Memory B cell (primary cell): ENCODE results near the gene CX3CR1.
A peak's percentile ranks its signal among the peaks of the same experiment; 100 is the strongest.
"Not testable (repeated sequence)": the region's sequence is repeated elsewhere in the genome, so short reads cannot be mapped to it uniquely, and the experiment has no call there.

Experiments used
- ATAC-seq: fragments of 150-1000 bp; cut with Tn5 transposase; 2 replicates; pipeline ENCODE4 v1.10.0; 2021; ENCODE audit warnings: low read depth, mild to moderate bottlenecking, moderate library complexity
- DNase-seq, 2 donors: peaks; one replicate each; pipeline ENCODE4 v3.0.0; 2022; ENCODE audit warnings: low spot score in 2 of 2
- H3K27ac Mint-ChIP-seq: one replicate; pipeline ENCODE4 v1.8.0; 2022; ENCODE audit warnings: mild to moderate bottlenecking, moderate library complexity, mixed read lengths
- H3K27me3 Mint-ChIP-seq: one replicate; pipeline ENCODE4 v1.8.0; 2022; ENCODE audit warnings: mixed read lengths
- H3K36me3 Mint-ChIP-seq: one replicate; pipeline ENCODE4 v1.8.0; 2022; ENCODE audit warnings: mild to moderate bottlenecking, mixed read lengths
- H3K4me1 Mint-ChIP-seq: one replicate; pipeline ENCODE4 v1.8.0; 2022; ENCODE audit warnings: mixed read lengths
- H3K4me3 Mint-ChIP-seq: one replicate; pipeline ENCODE4 v1.8.0; 2022; ENCODE audit warnings: mild to moderate bottlenecking, moderate library complexity, mixed read lengths
- H3K9me3 Mint-ChIP-seq: one replicate; pipeline ENCODE4 v1.8.0; 2022; ENCODE audit warnings: mixed read lengths

The CX3CR1 gene

DNA sequence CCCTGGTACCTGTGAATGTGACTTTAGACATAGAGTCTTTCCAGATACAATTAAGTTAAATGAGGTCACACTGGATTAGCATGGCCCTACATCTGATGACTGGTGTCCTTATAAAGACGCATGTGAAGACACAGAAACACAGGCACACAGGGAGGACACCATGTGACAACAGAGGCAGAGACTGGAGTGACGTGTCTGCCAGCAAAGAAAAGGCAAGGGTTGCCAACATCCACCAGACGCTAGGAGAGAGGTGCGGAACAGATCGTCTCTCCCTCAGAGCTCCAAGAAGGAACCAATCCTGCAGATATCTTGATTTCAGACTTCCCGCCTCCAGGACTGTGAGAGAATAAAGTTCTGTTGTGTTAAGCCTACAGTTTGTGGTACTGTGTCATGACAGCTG is 42.8 kb downstream of the CX3CR1 start:
- no peak for ATAC-seq
- Mint-ChIP-seq H3K4me3 (no peak overlapping the region), H3K4me1 (peaks cover 23% of the 10 kb centered on the region), H3K27me3 (peaks cover 10% of the 10 kb centered on the region), H3K36me3 (no peaks in the 10 kb centered on the region), H3K27ac (no peak overlapping the region), H3K9me3 (no peaks in the 10 kb centered on the region)
- no peak for DNase-seq

DNA sequence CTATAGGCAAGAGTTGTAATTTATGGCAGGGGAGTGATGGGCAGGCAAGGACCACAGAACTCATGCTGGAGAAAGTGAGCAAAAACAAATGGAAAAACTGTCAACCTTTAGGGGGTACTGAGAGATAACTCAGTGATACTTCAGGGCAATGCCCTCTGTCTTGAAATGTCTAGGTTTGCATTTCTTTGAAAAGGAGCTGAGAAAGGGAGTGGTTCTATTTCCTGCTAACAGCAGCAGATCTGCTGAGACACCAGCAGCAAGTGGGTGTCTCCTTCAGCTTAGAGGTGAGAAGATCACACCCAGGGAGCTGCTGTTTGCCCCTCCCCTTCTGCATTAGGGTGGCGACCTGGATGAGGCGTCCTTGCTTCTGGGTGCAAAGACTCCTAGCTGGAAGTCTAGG is 45.2 kb downstream of the CX3CR1 start:
- Mint-ChIP-seq H3K27me3 (peaks cover 8% of the 10 kb centered on the region), H3K4me1 (peaks cover 25% of the 10 kb centered on the region), H3K4me3 (no peak overlapping the region), H3K9me3 (no peaks in the 10 kb centered on the region), H3K27ac (no peak overlapping the region), H3K36me3 (no peaks in the 10 kb centered on the region)
- DNase-seq: no peak
- peak; percentile 57 for ATAC-seq

DNA sequence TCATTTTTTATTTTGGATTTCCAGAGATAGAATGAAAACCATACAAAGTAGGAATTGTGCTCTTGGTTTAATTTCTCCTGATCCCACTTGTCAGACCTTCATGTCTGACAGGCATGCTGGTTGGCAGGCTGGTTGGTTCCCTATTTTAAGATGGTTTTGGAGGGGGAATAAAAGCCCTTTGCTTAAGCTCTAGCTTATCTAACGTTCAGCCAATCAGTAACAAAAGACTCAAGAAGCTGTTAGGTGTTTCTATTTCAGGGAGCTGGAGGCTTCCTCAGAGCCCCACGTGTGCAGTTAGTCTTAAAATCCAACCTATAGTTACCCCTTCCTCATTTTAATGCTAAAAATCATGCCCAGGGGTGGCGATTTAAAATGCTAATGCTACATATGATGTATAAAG is 47.0 kb downstream of the CX3CR1 start:
- Mint-ChIP-seq H3K9me3 (no peaks in the 10 kb centered on the region), H3K27me3 (peaks cover 7% of the 10 kb centered on the region), H3K36me3 (no peaks in the 10 kb centered on the region), H3K4me1 (peaks cover 25% of the 10 kb centered on the region), H3K4me3 (no peak overlapping the region), H3K27ac (no peak overlapping the region)
- no peak for DNase-seq
- ATAC-seq: no peak

GRCh38 chr3:39230453-39230852 is 49.4 kb downstream of the CX3CR1 start:
- no peak for ATAC-seq
- Mint-ChIP-seq H3K4me1 (peaks cover 30% of the 10 kb centered on the region), H3K9me3 (no peaks in the 10 kb centered on the region), H3K27me3 (peaks cover 7% of the 10 kb centered on the region), H3K4me3 (no peak overlapping the region), H3K36me3 (no peaks in the 10 kb centered on the region), H3K27ac (no peak overlapping the region)
- no peak for DNase-seq

DNA sequence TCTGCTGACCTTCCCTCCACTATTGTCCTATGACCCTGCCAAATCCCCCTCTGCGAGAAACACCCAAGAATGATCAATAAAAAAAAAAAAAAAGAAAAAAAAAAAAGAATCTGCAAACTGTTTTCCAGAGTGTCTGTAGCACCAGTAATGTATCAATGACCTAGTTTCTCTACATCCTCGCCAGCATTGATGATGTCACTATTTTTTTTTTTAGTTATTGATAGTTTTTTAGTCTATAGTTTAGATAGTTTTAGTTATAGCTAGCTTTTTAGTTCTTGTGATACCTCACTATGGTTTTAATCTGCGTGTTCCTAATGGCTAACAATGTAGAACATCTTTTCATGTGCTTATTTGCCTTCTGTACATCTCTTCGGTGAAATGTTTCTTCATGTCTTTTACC is 51.3 kb downstream of the CX3CR1 start:
- Mint-ChIP-seq H3K27me3 (peaks cover 5% of the 10 kb centered on the region), H3K4me1 (peaks cover 21% of the 10 kb centered on the region)

DNA sequence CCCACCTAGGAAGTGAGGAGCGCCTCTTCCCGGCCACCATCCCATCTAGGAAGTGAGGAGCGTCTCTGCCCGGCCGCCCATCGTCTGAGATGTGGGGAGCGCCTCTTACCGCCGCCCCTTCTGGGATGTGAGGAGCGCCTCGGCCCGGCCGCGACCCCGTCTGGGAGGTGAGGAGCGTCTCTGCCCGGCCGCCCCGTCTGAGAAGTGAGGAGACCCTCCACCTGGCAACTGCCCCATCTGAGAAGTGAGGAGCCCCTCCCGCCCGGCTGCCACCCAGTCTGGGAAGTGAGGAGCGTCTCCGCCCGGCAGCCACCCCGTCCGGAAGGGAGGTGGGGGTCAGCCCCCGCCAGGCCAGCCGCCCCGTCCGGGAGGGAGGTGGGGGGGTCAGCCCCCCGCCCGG is 52.2 kb downstream of the CX3CR1 start:
- not testable (repeated sequence) for H3K4me3 Mint-ChIP-seq, H3K27ac Mint-ChIP-seq, ATAC-seq, H3K9me3 Mint-ChIP-seq, H3K36me3 Mint-ChIP-seq, DNase-seq, H3K27me3 Mint-ChIP-seq
- H3K4me1 Mint-ChIP-seq: peaks cover 14% of the 10 kb centered on the region

More for the DNA sequence above, 51.3 kb downstream of the CX3CR1 start:
- no peaks in the 10 kb centered on the region for H3K9me3 Mint-ChIP-seq
- no peak for ATAC-seq
- H3K27ac Mint-ChIP-seq: no peak overlapping the region
- H3K4me3 Mint-ChIP-seq: no peak overlapping the region
- no peak for DNase-seq
- no peaks in the 10 kb centered on the region for H3K36me3 Mint-ChIP-seq

DNA sequence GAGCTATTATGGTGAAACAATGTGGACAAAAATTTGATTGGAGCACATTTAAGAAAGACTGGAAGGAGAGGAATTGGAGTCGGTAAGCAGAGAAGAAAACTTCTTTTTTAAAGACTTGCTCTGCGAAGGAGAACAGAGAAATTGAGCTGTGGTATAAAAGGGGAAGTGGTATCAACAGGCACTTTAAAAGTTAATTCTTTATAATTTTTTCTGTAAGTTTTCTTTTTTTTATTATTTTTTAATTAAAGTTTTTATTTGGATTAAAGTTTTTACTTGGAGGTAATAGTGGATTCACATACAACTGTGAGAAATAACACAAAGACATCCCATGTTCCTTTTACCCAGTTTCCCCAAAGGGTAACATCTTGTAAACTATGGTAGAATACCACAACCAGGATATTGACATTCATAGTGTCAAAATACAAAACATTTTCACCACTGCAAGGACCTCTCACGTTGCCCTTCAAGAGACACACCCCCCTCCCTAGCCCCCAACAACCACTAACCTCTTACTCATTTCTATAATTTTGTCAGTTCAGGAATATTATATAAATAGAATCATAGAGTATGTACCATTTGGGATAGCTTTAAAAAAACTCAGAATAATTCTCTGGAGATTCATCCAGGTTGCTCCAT is 53.6 kb downstream of the CX3CR1 start:
- no peaks in the 10 kb centered on the region for H3K36me3 Mint-ChIP-seq
- H3K9me3 Mint-ChIP-seq: no peaks in the 10 kb centered on the region
- peaks cover 10% of the 10 kb centered on the region for H3K4me1 Mint-ChIP-seq
- H3K4me3 Mint-ChIP-seq: no peak overlapping the region
- DNase-seq (no peak), ATAC-seq (peak; percentile 53)
- peaks cover 2% of the 10 kb centered on the region for H3K27me3 Mint-ChIP-seq
- H3K27ac Mint-ChIP-seq: no peak overlapping the region

GRCh38 chr3:39224288-39224687 is 55.5 kb downstream of the CX3CR1 start:
- peaks cover 15% of the 10 kb centered on the region for H3K4me1 Mint-ChIP-seq

GRCh38 chr3:39222939-39223338 is 56.9 kb downstream of the CX3CR1 start:
- Mint-ChIP-seq H3K27me3 (peaks cover 4% of the 10 kb centered on the region), H3K9me3 (no peaks in the 10 kb centered on the region), H3K27ac (no peak overlapping the region), H3K36me3 (no peaks in the 10 kb centered on the region), H3K4me3 (no peak overlapping the region), H3K4me1 (peaks cover 15% of the 10 kb centered on the region)
- ATAC-seq: no peak
- DNase-seq: no peak

More at GRCh38 chr3:39224288-39224687, 55.5 kb downstream of the CX3CR1 start:
- Mint-ChIP-seq H3K4me3 (no peak overlapping the region), H3K36me3 (no peaks in the 10 kb centered on the region), H3K9me3 (no peaks in the 10 kb centered on the region), H3K27ac (no peak overlapping the region), H3K27me3 (peaks cover 2% of the 10 kb centered on the region)
- ATAC-seq: no peak
- no peak for DNase-seq

- H3K27me3 Mint-ChIP-seq: peaks cover 6% of the 10 kb centered on the region
- H3K4me1 Mint-ChIP-seq: peaks cover 16% of the 10 kb centered on the region
- no peak overlapping the region for H3K27ac Mint-ChIP-seq
- no peaks in the 10 kb centered on the region for H3K36me3 Mint-ChIP-seq
- H3K4me3 Mint-ChIP-seq: no peak overlapping the region
- H3K9me3 Mint-ChIP-seq: no peaks in the 10 kb centered on the region
- ATAC-seq (no peak), DNase-seq (no peak)
These were observed 57.4 kb downstream of the CX3CR1 start for GRCh38 chr3:39222462-39222861.

DNA sequence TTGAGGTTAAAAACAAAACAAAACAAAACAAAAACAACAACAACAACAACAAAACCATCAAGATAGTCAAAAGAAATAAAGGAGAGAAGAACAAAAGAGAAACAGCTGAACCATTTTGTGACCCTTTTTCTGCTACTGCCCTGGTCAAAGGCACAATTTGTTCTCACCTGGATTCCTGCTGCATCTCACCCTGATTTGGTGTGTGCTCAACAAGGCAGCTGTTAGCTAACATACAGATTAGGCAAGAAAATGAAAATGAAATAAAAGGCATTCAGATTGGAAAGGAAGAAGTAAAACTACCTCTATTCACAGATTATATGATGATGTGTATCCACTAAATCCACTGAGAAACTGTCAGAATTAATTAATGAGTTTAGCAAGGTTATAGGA is 58.7 kb downstream of the CX3CR1 start:
- Mint-ChIP-seq H3K4me1 (peaks cover 28% of the 10 kb centered on the region), H3K27ac (no peak overlapping the region), H3K9me3 (no peaks in the 10 kb centered on the region), H3K4me3 (no peak overlapping the region), H3K36me3 (no peaks in the 10 kb centered on the region), H3K27me3 (peaks cover 9% of the 10 kb centered on the region)
- DNase-seq (no peak), ATAC-seq (no peak)

GRCh38 chr3:39220407-39221140 is 59.3 kb downstream of the CX3CR1 start:
- H3K9me3 Mint-ChIP-seq: no peaks in the 10 kb centered on the region
- no peak overlapping the region for H3K27ac Mint-ChIP-seq
- H3K36me3 Mint-ChIP-seq: no peaks in the 10 kb centered on the region
- H3K4me1 Mint-ChIP-seq: peaks cover 28% of the 10 kb centered on the region
- H3K4me3 Mint-ChIP-seq: no peak overlapping the region
- H3K27me3 Mint-ChIP-seq: peaks cover 9% of the 10 kb centered on the region
- ATAC-seq (no peak), DNase-seq (no peak)

- peaks cover 9% of the 10 kb centered on the region for H3K27me3 Mint-ChIP-seq
- no peak overlapping the region for H3K27ac Mint-ChIP-seq
- H3K9me3 Mint-ChIP-seq: no peaks in the 10 kb centered on the region
- H3K4me1 Mint-ChIP-seq: peaks cover 25% of the 10 kb centered on the region
- H3K4me3 Mint-ChIP-seq: no peak overlapping the region
- no peaks in the 10 kb centered on the region for H3K36me3 Mint-ChIP-seq
- DNase-seq: no peak
- no peak for ATAC-seq
These were observed 60.1 kb downstream of the CX3CR1 start for GRCh38 chr3:39219702-39220101.

DNA sequence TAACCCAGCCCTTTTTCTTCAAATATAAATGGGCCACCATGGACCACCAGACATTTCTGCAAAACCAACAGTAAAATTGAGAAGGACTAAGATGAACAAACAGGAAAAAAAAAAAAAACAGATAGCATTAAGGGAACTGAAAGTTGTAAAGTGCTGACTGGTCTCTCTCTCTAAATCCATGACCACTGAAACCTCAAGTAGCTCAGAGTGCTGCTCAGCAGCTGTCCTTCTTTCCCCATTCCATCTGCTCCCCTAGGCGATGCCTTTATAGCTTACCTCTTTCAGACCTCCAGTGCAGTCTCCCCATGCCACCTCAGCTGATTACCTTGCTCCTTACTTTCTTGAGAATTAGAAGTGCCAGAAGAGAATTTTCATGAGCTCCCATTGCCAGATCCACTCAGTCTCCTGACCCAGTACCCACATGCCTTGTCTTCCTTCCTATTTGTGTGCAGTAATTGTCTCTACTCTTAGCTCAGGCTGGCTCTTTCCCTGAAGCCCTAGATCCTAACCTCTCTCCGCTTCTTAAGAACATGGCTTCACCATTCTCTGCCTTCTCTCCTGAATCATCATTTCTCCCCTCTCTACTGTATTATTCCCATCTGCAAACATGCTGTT is 63.6 kb downstream of the CX3CR1 start:
- Mint-ChIP-seq H3K4me1 (peaks cover 24% of the 10 kb centered on the region), H3K27ac (no peak overlapping the region), H3K36me3 (no peaks in the 10 kb centered on the region), H3K4me3 (no peak overlapping the region), H3K9me3 (no peaks in the 10 kb centered on the region), H3K27me3 (peaks cover 7% of the 10 kb centered on the region)
- DNase-seq: peak in 1 of 2 donors; percentile 11
- ATAC-seq: peak; percentile 98
